ENCODE results near the gene NFIX. TPM values are rescaled to one million over a fixed set of nuclear protein-coding genes. Genes with fewer than 3 reads are reported as not detected.
A peak's percentile ranks its signal among the peaks of the same experiment; 100 is the strongest.

The NFIX gene
- total and polyA plus RNA-seq, 2 of the 13 experiments (the other 11 are each of a cell fraction or from before 2014, with no cell fraction given), result 3.4 to 5.4 TPM

DNA sequence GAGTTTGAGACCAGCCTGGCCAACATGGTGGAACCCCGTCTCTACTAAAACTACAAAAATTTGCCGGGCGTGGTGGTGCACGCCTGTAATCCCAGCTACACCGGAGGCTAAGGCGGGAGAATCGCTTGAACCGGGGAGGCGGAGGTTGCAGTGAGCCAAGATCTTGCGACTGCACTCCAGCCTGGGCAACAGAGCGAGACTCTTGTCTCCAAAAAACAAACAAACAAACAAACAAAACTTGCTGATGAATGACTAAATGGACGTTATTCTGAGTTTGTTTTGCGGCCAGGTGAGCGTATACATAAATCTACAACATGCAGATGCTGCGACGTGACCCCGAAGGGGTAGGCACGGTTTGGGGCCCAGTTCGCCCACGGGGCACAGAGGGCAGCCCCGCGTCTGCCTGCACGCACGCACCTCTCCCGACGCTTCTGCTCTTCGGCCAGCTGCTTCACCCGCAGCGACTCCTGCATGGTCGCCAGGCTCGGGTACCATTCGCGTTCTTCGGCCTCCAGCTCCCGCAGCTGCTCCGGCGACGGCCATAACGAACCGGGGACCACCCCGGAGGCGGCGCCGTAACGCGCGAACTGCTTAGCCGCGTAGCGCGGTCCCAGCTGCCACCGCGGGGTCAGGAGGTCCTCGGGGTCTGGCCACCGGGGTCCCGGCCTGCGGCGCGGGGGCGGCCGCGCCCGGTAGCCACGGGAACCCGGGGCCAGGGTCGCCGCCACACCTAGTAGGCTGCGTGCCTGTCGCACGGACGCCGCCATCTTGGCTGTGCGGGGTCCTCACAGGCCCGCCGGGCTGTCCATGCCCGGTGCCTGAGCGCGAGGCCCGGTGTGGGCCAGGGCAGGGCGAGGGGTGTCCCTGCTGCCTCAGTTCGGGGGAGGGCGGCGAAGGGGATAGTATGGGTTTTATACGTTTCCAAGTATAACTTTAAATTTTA lies 38.6 kb upstream of the NFIX start, which contains the start of gene GADD45GIP1 (continued):
- TF ChIP-seq SNRNP70 (IDR thresholded peaks at IDR 0.05; ENCODE audit: low read depth, low read length) (no peak), ONECUT2 (CRISPR knock-in tag; IDR thresholded peaks at IDR 0.05) (no peak), ATF4 (CRISPR knock-in tag; IDR thresholded peaks at IDR 0.05) (no peak), RNF2 (conservative IDR thresholded peaks at IDR 0.05; ENCODE audit: low read depth) (no peak), PRDM10 (CRISPR knock-in tag; IDR thresholded peaks at IDR 0.05; ENCODE audit: low read depth) (no peak), ZNF10 (CRISPR knock-in tag; IDR thresholded peaks at IDR 0.05; ENCODE audit: borderline replicate concordance, low read depth) (no peak), RBM22 (optimal IDR thresholded peaks at IDR 0.05; ENCODE audit: low read length) (no peak), ZNF709 (CRISPR knock-in tag; IDR thresholded peaks at IDR 0.05) (no peak; the same call in 1 of the 2 replicates), ZBTB7B (CRISPR knock-in tag; IDR thresholded peaks at IDR 0.05) (peak; percentile 60; the same call in 1 of the 2 replicates), DNMT1 (CRISPR knock-in tag; IDR thresholded peaks at IDR 0.05) (peak; percentile 63; the same call in 1 of the 2 replicates), ZNF883 (CRISPR knock-in tag; IDR thresholded peaks at IDR 0.05; ENCODE audit: not compliant biosample characterization) (peak; percentile 73), SRSF1 (optimal IDR thresholded peaks at IDR 0.05; ENCODE audit: low read depth, low read length) (no peak), XBP1 (CRISPR knock-in tag; IDR thresholded peaks at IDR 0.05) (no peak), SATB2 (CRISPR knock-in tag; IDR thresholded peaks at IDR 0.05) (no peak), ZXDC (CRISPR knock-in tag; IDR thresholded peaks at IDR 0.05) (0 out of 2 replicates have a peak, but pooled peaks have one; percentile 65)
- TF ChIP-seq, protein P1, sequence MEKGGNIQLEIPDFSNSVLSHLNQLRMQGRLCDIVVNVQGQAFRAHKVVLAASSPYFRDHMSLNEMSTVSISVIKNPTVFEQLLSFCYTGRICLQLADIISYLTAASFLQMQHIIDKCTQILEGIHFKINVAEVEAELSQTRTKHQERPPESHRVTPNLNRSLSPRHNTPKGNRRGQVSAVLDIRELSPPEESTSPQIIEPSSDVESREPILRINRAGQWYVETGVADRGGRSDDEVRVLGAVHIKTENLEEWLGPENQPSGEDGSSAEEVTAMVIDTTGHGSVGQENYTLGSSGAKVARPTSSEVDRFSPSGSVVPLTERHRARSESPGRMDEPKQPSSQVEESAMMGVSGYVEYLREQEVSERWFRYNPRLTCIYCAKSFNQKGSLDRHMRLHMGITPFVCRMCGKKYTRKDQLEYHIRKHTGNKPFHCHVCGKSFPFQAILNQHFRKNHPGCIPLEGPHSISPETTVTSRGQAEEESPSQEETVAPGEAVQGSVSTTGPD (CRISPR knock-in tag; IDR thresholded peaks at IDR 0.05), result no peak
- TF ChIP-seq, protein P2, sequence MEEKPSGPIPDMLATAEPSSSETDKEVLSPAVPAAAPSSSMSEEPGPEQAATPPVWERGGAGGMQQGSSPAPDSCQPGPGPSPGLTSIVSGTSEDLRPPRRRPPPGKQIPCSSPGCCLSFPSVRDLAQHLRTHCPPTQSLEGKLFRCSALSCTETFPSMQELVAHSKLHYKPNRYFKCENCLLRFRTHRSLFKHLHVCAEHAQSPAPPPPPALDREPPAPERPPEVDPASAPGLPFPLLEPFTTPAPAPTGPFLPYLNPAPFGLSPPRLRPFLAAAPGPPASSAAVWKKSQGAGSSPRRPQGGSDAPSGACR (CRISPR knock-in tag; IDR thresholded peaks at IDR 0.05), result no peak
- TF ChIP-seq, protein P3, sequence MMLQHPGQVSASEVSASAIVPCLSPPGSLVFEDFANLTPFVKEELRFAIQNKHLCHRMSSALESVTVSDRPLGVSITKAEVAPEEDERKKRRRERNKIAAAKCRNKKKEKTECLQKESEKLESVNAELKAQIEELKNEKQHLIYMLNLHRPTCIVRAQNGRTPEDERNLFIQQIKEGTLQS (CRISPR knock-in tag; IDR thresholded peaks at IDR 0.05), result peak; percentile 24; the same call in 1 of the 2 replicates
